PC-3 (cell line): ENCODE measurements around the gene ESPN. TPM values are rescaled to one million over a fixed set of nuclear protein-coding genes. Genes with fewer than 3 reads are reported as not detected.
"Not testable (repeated sequence)": the region's sequence is repeated elsewhere in the genome, so short reads cannot be mapped to it uniquely, and the experiment has no call there.

ENCODE experiments used
- ATAC-seq: fragments of 200-7000 bp; cut with Tn5 transposase; 2 replicates; pipeline ENCODE4 v1.9.1; 2020; ENCODE audit warnings: mild to moderate bottlenecking, moderate library complexity
- BruUV-seq: library from RNA; stranded (reverse); fragments of 400-500 nt; replicated peaks from 2 replicates; lab custom pipeline; 2021; lab: Mats Ljungman, UMichigan
- CTCF ChIA-PET: fragments of 300-600 bp; sonication (Branson Sonifier 250); formaldehyde crosslinking; loops from one replicate; lab custom pipeline; 2022; ENCODE audit warnings: antibody characterized with exemption; lab: Charles Lee
- POLR2A ChIA-PET: fragments of 300-600 bp; sonication (Branson Sonifier 250); formaldehyde crosslinking; loops from one replicate; lab custom pipeline; 2022; ENCODE audit warnings: antibody characterized with exemption; ENCODE audit not compliant: unreplicated experiment; lab: Charles Lee
- DNase-seq: peaks from one replicate; pipeline ENCODE4 v3.0.0-alpha.2; 2015
- H2AFZ ChIP-seq: fragments of 300-600 bp; sonication (generic); 2 replicates; pipeline ENCODE4 v1.6.0; 2016; ENCODE audit warnings: antibody characterized with exemption, low read length
- H3F3A ChIP-seq: fragments of 300-600 bp; sonication (generic); one replicate; pipeline ENCODE4 v1.6.0; 2017; ENCODE audit warnings: antibody characterized with exemption, low read length, control low read depth, mild to moderate bottlenecking; ENCODE audit not compliant: unreplicated experiment
- H3K27ac ChIP-seq: fragments of 300-600 bp; sonication (generic); 2 replicates; pipeline ENCODE4 v1.5.1; 2016; ENCODE audit warnings: mild to moderate bottlenecking, low read length
- H3K27me3 ChIP-seq: fragments of 300-600 bp; sonication (generic); 2 replicates; pipeline ENCODE4 v1.6.1; 2016; ENCODE audit warnings: low read length, mixed read lengths
- H3K36me3 ChIP-seq: fragments of 300-600 bp; sonication (generic); 2 replicates; pipeline ENCODE4 v1.6.1; 2016; ENCODE audit warnings: low read depth, mixed run types, low read length, mixed read lengths
- H3K4me1 ChIP-seq: fragments of 300-600 bp; sonication (generic); 2 replicates; pipeline ENCODE4 v1.5.1; 2016; ENCODE audit warnings: low read length; ENCODE audit not compliant: insufficient read depth
- H3K4me2 ChIP-seq: fragments of 300-600 bp; sonication (generic); 2 replicates; pipeline ENCODE4 v1.6.0; 2016; ENCODE audit warnings: low read length
- H3K4me3 ChIP-seq: fragments of 300-600 bp; sonication (generic); 2 replicates; pipeline ENCODE4 v1.5.1; 2016; ENCODE audit warnings: mild to moderate bottlenecking, low read length, mixed read lengths
- H3K79me2 ChIP-seq: fragments of 300-600 bp; sonication (generic); 2 replicates; pipeline ENCODE4 v1.6.1; 2017; ENCODE audit warnings: low read length, mixed read lengths
- H3K9ac ChIP-seq: fragments of 300-600 bp; sonication (generic); 2 replicates; pipeline ENCODE4 v1.6.0; 2016; ENCODE audit warnings: mild to moderate bottlenecking, low read length
- H3K9me2 ChIP-seq: fragments of 300-600 bp; sonication (generic); replicated peaks from 2 replicates; pipeline ENCODE4 v1.6.1; 2016; ENCODE audit warnings: mixed run types, low read length, mixed read lengths
- H3K9me3 ChIP-seq: fragments of 300-600 bp; sonication (generic); 2 replicates; pipeline ENCODE4 v1.6.1; 2016; ENCODE audit warnings: low read length, mixed read lengths
- H4K20me1 ChIP-seq: fragments of 300-600 bp; sonication (generic); 2 replicates; pipeline ENCODE4 v1.6.1; 2016; ENCODE audit warnings: low read length, mixed read lengths
- EZH2 ChIP-seq: fragments of 300-600 bp; sonication (generic); IDR thresholded peaks from one replicate; pipeline ENCODE4 v1.6.1; 2017; ENCODE audit warnings: antibody characterized with exemption, mild to moderate bottlenecking, low read length; ENCODE audit not compliant: unreplicated experiment
- EZH2phosphoT487 ChIP-seq: fragments of 300-600 bp; sonication (generic); IDR thresholded peaks from 2 replicates; pipeline ENCODE4 v1.6.1; 2018; ENCODE audit warnings: mild to moderate bottlenecking, antibody characterized with exemption, low read length, borderline replicate concordance
- intact Hi-C: fragments of 100-400 bp; cut with micrococcal nuclease; formaldehyde crosslinking; loops from 2 replicates; pipeline ENCODE4 v1.9.0; 2023
- total RNA-seq: library from RNA; depleted of rRNA; stranded (reverse); fragments of >200 nt; gene quantifications from 2 replicates; pipeline ENCODE4 v1.2.3, GENCODE V29; 2014
- TF ChIP-seq, protein P1 (sequence below): fragments of 300-600 bp; sonication (generic); conservative IDR thresholded peaks from 2 replicates; pipeline ENCODE4 v1.5.1; 2017; ENCODE audit warnings: antibody characterized with exemption, low read depth, mild to moderate bottlenecking, low read length

Gene ESPN
- total RNA-seq, 1 experiment from 2014 or later = 11.1 TPM

DNA sequence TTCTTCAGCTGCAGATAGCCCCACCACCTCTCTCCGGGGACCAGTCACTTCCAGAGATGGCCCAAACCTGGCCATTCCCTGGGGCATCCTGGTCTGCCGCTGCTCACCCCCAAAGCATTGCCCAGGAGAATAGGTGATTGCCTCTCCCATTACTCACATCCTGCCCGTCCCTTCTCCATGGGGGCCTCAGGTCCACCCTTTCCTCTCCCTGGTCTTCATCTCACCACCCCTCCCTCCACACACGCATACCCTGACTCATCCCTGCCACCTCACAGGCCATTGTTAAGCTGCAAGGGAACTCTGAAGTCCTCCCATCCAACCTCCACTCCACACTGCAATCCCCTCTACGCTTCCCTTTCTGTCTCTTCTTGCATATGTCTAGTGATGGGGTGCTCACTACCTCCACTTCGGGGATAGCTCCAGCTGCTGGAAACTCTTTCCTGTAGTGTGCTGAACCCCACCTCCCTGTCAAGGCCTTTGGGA lies 66.9 kb downstream of the ESPN start, which contains the start of gene PLEKHG5:
PLEKHG5 (minus strand) TSS at position 188 of the 483 bp plus-strand sequence. CDS start 14,096 bp downstream, outside the sequence.
- Histone ChIP-seq H3K4me3 (peak within 1 kb of the TSS; percentile 89), H3K4me2 (peak within 1 kb of the TSS; percentile 96), H3K36me3 (no peaks in the 10 kb centered on the region), H3K79me2 (peaks cover 26% of the 10 kb centered on the region), H3K27me3 (no peaks in the 10 kb centered on the region), H3K9ac (peak within 1 kb of the TSS; percentile 93), H2AFZ (peak within 1 kb of the TSS; percentile 78), H3F3A (peaks cover 7% of the 10 kb centered on the region), H4K20me1 (no peaks in the 10 kb centered on the region), H3K27ac (peak within 1 kb of the TSS; percentile 97), H3K4me1 (peaks cover 52% of the 10 kb centered on the region), H3K9me3 (no peaks in the 10 kb centered on the region), H3K9me2 (no peaks in the 10 kb centered on the region)
- DNase-seq = peak; percentile 99
- ChIA-PET CTCF (interaction anchor here (0.6 kb wide), 1 partner anchor 154 kb away, joined by 19 read pairs; no protein-coding TSS in a partner anchor), POLR2A (interaction anchor here (0.5 to 0.6 kb wide), 5 partner anchors 16 to 113 kb away, joined by 3 to 15 read pairs (median 3); no protein-coding TSS in a partner anchor)
- TF ChIP-seq EZH2 (no peak), EZH2phosphoT487 (no peak)
- TF ChIP-seq, protein P1, sequence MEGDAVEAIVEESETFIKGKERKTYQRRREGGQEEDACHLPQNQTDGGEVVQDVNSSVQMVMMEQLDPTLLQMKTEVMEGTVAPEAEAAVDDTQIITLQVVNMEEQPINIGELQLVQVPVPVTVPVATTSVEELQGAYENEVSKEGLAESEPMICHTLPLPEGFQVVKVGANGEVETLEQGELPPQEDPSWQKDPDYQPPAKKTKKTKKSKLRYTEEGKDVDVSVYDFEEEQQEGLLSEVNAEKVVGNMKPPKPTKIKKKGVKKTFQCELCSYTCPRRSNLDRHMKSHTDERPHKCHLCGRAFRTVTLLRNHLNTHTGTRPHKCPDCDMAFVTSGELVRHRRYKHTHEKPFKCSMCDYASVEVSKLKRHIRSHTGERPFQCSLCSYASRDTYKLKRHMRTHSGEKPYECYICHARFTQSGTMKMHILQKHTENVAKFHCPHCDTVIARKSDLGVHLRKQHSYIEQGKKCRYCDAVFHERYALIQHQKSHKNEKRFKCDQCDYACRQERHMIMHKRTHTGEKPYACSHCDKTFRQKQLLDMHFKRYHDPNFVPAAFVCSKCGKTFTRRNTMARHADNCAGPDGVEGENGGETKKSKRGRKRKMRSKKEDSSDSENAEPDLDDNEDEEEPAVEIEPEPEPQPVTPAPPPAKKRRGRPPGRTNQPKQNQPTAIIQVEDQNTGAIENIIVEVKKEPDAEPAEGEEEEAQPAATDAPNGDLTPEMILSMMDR = no peak
- no TSS peak for BruUV-seq
- intact Hi-C loops = loop anchor here (1.0 kb wide), 2 partner anchors 32 to 110 kb away; no protein-coding TSS in a partner anchor
- ATAC-seq = peak; percentile 63

DNA sequence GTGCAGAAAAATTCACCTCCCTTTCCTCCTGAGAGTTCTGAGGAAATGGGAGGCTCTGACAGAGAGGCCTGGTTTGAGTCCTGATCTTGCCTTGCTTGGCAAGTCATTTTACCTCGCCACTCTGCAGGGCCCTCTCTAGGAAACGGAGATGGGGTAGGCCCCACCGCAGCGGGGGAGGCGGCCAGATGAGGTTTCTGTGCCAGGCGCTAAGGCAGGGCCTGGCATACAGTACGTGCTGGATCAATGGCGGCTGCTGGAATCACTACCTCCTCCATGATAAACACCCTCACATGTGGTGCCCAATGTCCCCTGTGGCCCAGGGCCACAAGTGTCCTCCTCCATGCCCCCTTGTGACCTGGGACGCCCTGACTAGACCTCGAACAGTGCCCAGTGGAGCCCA lies 67.4 kb downstream of the ESPN start:
- TF ChIP-seq EZH2phosphoT487 = no peak
- TF ChIP-seq, protein P1 = no peak
- ChIA-PET POLR2A (interaction anchor here (0.5 to 0.6 kb wide), 5 partner anchors 16 to 112 kb away, joined by 3 to 15 read pairs (median 3); no protein-coding TSS in a partner anchor), CTCF (interaction anchor here (0.5 to 0.6 kb wide), 2 partner anchors 32 to 154 kb away, joined by 3 to 19 read pairs; no protein-coding TSS in a partner anchor)
- Histone ChIP-seq H3K4me3 (peak overlapping the region; percentile 89; the same call in 1 of the 2 replicates), H3K9me3 (no peaks in the 10 kb centered on the region), H3K36me3 (no peaks in the 10 kb centered on the region), H3K4me2 (peak overlapping the region; percentile 96), H3K9ac (peak overlapping the region; percentile 93), H3K9me2 (no peaks in the 10 kb centered on the region), H2AFZ (no peak overlapping the region), H3K4me1 (peaks cover 52% of the 10 kb centered on the region), H4K20me1 (no peaks in the 10 kb centered on the region), H3F3A (peaks cover 7% of the 10 kb centered on the region), H3K27ac (peak overlapping the region; percentile 97), H3K27me3 (no peaks in the 10 kb centered on the region), H3K79me2 (peaks cover 29% of the 10 kb centered on the region)
- intact Hi-C loops = loop anchor here (1.0 kb wide), 2 partner anchors 31 to 109 kb away; no protein-coding TSS in a partner anchor
- ATAC-seq (peak; percentile 0), DNase-seq (no peak)
- BruUV-seq = no TSS peak

DNA sequence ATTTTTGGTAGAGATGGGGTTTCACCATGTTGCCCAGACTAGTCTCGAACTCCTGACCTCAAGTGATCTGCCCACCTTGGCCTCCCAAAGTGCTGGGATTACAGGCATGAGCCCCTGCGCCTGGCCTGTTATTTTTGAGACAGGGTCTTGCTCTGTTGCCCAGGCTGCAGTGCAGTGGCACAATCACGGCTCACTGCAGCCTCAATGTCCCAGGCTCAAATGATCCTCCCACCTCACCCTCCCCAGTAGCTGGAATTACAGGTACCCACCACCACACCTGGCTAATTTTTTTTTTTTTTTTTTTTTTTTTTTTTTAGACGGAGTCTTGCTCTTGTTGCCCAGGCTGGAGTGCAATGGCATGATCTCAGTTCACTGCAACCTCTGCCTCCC lies 69.3 kb downstream of the ESPN start:
- H3K4me2 ChIP-seq, BruUV-seq, H3K9ac ChIP-seq, DNase-seq, ATAC-seq, H3F3A ChIP-seq, H3K27me3 ChIP-seq, H3K27ac ChIP-seq, intact Hi-C loops, H3K36me3 ChIP-seq, H2AFZ ChIP-seq, H3K9me2 ChIP-seq, H4K20me1 ChIP-seq, H3K9me3 ChIP-seq, CTCF ChIA-PET, POLR2A ChIA-PET, H3K4me3 ChIP-seq: not testable (repeated sequence)
- Histone ChIP-seq H3K79me2 (peaks cover 18% of the 10 kb centered on the region), H3K4me1 (peaks cover 52% of the 10 kb centered on the region)
